GM21723 (cell line): ENCODE results near the gene BABAM2.

Source experiments
- ATAC-seq: cut with Tn5 transposase; IDR thresholded peaks from one replicate; pipeline ENCODE4 v1.9.1; 2021; ENCODE audit warnings: mild to moderate bottlenecking, moderate library complexity; ENCODE audit not compliant: unreplicated experiment

Gene BABAM2

GRCh38 chr2:28350791-28351285 is 460.3 kb downstream of the BABAM2 start:
- no peak for ATAC-seq

- ATAC-seq, result no peak
These were observed 461.1 kb downstream of the BABAM2 start for GRCh38 chr2:28351621-28352020.

GRCh38 chr2:28352104-28352503 is 461.6 kb downstream of the BABAM2 start:
- no peak for ATAC-seq

- ATAC-seq, result no peak
These were observed 462.2 kb downstream of the BABAM2 start for GRCh38 chr2:28352610-28353195.

GRCh38 chr2:28354920-28355520 is 464.5 kb downstream of the BABAM2 start:
- no peak for ATAC-seq

- ATAC-seq, result no peak
These were observed 465.1 kb downstream of the BABAM2 start for GRCh38 chr2:28355521-28356094.

- ATAC-seq, result no peak
These were observed 465.8 kb downstream of the BABAM2 start for GRCh38 chr2:28356095-28356911.

- no peak for ATAC-seq
These were observed 466.5 kb downstream of the BABAM2 start for GRCh38 chr2:28357055-28357454.

GRCh38 chr2:28357948-28358667 is 467.6 kb downstream of the BABAM2 start:
- ATAC-seq, result no peak

- ATAC-seq, result no peak
These were observed 468.2 kb downstream of the BABAM2 start for GRCh38 chr2:28358668-28359201.

- peak; percentile 85 for ATAC-seq
These were observed 468.9 kb downstream of the BABAM2 start for GRCh38 chr2:28359222-28360057.

- ATAC-seq, result no peak
These were observed 469.7 kb downstream of the BABAM2 start for GRCh38 chr2:28360058-28360717.

- ATAC-seq, result no peak
These were observed 470.3 kb downstream of the BABAM2 start for GRCh38 chr2:28360718-28361293.

GRCh38 chr2:28361991-28362710 is 471.6 kb downstream of the BABAM2 start:
- ATAC-seq, result no peak

- no peak for ATAC-seq
These were observed 472.5 kb downstream of the BABAM2 start for GRCh38 chr2:28362991-28363521.

GRCh38 chr2:28363686-28364280 is 473.3 kb downstream of the BABAM2 start:
- ATAC-seq, result no peak

GRCh38 chr2:28364610-28365009 is 474.1 kb downstream of the BABAM2 start:
- ATAC-seq, result no peak

- ATAC-seq, result no peak
These were observed 474.6 kb downstream of the BABAM2 start for GRCh38 chr2:28365158-28365557.
